Gastrocnemius medialis (tissue), 4 donors: ENCODE data around the gene STK39. TPM values are rescaled to one million over a fixed set of nuclear protein-coding genes. Genes with fewer than 3 reads are reported as not detected.

Experiments
- ATAC-seq, 2 donors: fragments of 150-250 bp; one replicate each; pipeline ENCODE4 v1.9.1; 2016
- DNase-seq, 2 donors: peaks; one replicate each; pipeline ENCODE4 v3.0.0-alpha.2; 2019
- H3K27ac ChIP-seq, 4 donors: fragments of 200-600 bp; sonication (generic); 1 replicate in 1 of 4; 2 replicates in 3 of 4; pipeline ENCODE4 v1.5.1; 2016 to 2018; ENCODE audit warnings: mild to moderate bottlenecking in 2 of 4, moderate library complexity in 1 of 4
- H3K27me3 ChIP-seq, 3 donors: fragments of 200-600 bp; sonication (generic) in 2 of 3; 1 replicate in 1 of 3; 2 replicates in 2 of 3; pipeline versions ENCODE4 v1.5.1 to v1.6.0; 2016 to 2019; ENCODE audit warnings: mild to moderate bottlenecking in 1 of 3, moderate library complexity in 1 of 3
- H3K36me3 ChIP-seq, 2 donors: fragments of 200-600 bp; sonication (generic) in 1 of 2; one replicate each; pipeline ENCODE4 v1.5.1; 2017 to 2018
- H3K4me1 ChIP-seq, 2 donors: fragments of 200-600 bp; sonication (generic) in 1 of 2; one replicate each; pipeline ENCODE4 v1.5.1; 2016 to 2017; ENCODE audit warnings: mild to moderate bottlenecking in 2 of 2
- H3K4me3 ChIP-seq, 4 donors: fragments of 200-600 bp; sonication (generic) in 3 of 4; 1 replicate in 1 of 4; 2 replicates in 3 of 4; pipeline ENCODE4 v1.5.1; 2016 to 2019; ENCODE audit warnings: mild to moderate bottlenecking in 2 of 4
- H3K9me3 ChIP-seq, 3 donors: fragments of 200-600 bp; sonication (generic) in 2 of 3; 1 replicate in 1 of 3; 2 replicates in 2 of 3; pipeline ENCODE4 v1.5.1; 2016 to 2019
- POLR2A ChIP-seq, 2 donors: fragments of 450-650 bp; IDR thresholded peaks; one replicate each; pipeline ENCODE4 v1.6.1; 2017; ENCODE audit warnings: antibody characterized with exemption in 2 of 2, mild to moderate bottlenecking in 2 of 2, moderate library complexity in 2 of 2
- in situ Hi-C, 4 donors: fragments of 200-750 bp; cut with MboI; loops; one replicate each; pipeline versions ENCODE4 v1.15.0 to v1.8.0; 2017; ENCODE audit warnings: low sequenced_read_pairs in 4 of 4
- intact Hi-C: fragments of 100-400 bp; cut with DNase I; formaldehyde crosslinking; loops from one replicate; pipeline ENCODE4 v1.15.1; 2023; ENCODE audit warnings: low total_unique reads
- total RNA-seq, 4 donors: library from RNA; depleted of rRNA; stranded (reverse); fragments of >200 nt; gene quantifications; one replicate each; pipeline versions ENCODE4 v1.1.0 to v1.2.3, GENCODE V29; 2016
- TF ChIP-seq, protein P1 (sequence below), 5 experiments: fragments of 450-650 bp in 3 of 5; fragments of 200-600 bp in 2 of 5; sonication (generic) in 2 of 5; IDR thresholded peaks in 4 of 5; conservative IDR thresholded peaks in 1 of 5; 1 replicate in 4 of 5; 2 replicates in 1 of 5; pipeline ENCODE4 v1.5.1; 2016 to 2019; ENCODE audit warnings: antibody characterized with exemption in 5 of 5, mild to moderate bottlenecking in 3 of 5, moderate library complexity in 3 of 5

Gene STK39
- total RNA-seq, 4 donors from 2014 or later, result 0.66 to 2.9 (median 1.9) TPM

DNA sequence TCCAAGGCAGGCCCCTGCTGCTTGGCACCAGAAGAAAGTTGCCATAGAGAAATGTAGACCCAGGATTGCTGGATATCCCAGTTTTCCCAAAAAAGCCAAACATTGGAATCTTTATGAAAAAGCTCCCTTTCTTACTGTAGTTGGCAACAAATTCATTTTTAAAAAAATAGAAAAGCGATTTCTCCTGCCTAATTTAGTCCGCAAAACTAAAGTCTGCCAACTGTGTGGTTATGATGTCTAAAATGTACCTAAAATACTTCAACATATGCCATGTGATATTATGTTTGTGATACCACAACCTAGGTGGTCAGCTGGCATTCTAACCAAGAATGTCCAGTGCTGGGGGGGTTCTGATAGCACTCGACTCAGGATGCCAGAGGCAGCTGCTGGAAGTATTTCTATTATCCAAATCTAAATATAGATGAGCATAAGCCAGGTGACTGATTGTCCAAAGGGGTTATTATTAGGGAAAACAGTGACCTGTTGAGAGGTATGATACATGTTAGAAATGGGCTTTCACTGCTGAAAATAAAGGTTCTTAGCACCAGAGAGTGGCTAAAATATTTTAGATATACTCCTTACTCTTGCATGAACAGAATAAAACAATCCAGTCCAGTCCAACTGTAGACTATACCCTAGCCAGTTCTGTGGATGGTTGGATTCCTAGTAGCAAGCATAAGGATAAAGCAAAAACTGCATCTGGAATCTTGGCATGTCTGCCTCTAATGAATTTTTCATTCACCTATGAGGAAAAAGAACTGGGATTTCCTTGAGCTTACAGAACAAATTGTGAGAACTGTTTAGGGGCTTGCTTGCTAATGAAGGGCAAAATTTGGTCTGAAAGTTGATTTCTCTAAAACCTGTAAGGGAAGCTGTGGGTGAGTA, 101.7 kb downstream of the STK39 start:
- H3K4me1 ChIP-seq, result peaks cover 0 to 3% of the 10 kb centered on the region in 2 donors
- intact Hi-C loops, result no loop called here
- H3K9me3 ChIP-seq, result no peaks in the 10 kb centered on the region
- no peaks in the 10 kb centered on the region for H3K27me3 ChIP-seq
- ATAC-seq (no peak), DNase-seq (no peak)
- no peak for TF ChIP-seq POLR2A (IDR thresholded peaks at IDR 0.05)
- TF ChIP-seq, protein P1, sequence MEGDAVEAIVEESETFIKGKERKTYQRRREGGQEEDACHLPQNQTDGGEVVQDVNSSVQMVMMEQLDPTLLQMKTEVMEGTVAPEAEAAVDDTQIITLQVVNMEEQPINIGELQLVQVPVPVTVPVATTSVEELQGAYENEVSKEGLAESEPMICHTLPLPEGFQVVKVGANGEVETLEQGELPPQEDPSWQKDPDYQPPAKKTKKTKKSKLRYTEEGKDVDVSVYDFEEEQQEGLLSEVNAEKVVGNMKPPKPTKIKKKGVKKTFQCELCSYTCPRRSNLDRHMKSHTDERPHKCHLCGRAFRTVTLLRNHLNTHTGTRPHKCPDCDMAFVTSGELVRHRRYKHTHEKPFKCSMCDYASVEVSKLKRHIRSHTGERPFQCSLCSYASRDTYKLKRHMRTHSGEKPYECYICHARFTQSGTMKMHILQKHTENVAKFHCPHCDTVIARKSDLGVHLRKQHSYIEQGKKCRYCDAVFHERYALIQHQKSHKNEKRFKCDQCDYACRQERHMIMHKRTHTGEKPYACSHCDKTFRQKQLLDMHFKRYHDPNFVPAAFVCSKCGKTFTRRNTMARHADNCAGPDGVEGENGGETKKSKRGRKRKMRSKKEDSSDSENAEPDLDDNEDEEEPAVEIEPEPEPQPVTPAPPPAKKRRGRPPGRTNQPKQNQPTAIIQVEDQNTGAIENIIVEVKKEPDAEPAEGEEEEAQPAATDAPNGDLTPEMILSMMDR (IDR thresholded peaks at IDR 0.05 in 4 of 5, conservative IDR thresholded peaks at IDR 0.05 in 1 of 5), result no peak
- in situ Hi-C loops, result no loop called here
- no peak overlapping the region for H3K4me3 ChIP-seq
- H3K36me3 ChIP-seq, result no peaks in the 10 kb centered on the region
- H3K27ac ChIP-seq, result no peak overlapping the region

DNA sequence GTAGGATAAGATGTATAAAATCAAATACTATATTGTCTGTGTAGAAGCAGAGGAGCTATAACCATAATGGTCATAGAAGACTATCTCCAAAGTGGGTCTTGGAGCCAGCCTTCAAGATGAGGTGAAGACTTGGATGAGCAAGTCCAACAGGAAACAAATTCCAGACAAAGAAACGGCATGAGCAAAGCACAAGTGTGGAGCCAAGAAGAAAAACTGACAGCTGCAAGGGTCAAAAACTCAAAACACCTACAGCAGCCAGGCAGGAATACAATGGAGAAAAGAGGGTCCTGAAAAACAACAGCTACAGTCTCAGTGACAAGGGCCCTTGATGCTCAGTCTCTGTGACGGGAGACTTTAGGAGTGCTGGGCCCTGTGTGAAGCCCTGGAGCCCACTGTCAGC, 102.4 kb downstream of the STK39 start:
- Histone ChIP-seq H3K4me1 (peaks cover 0 to 8% of the 10 kb centered on the region in 2 donors), H3K9me3 (no peaks in the 10 kb centered on the region), H3K27ac (no peak overlapping the region), H3K36me3 (no peaks in the 10 kb centered on the region), H3K27me3 (no peaks in the 10 kb centered on the region), H3K4me3 (no peak overlapping the region)
- TF ChIP-seq, protein P1 (IDR thresholded peaks at IDR 0.05 in 4 of 5, conservative IDR thresholded peaks at IDR 0.05 in 1 of 5), result no peak
- TF ChIP-seq POLR2A (IDR thresholded peaks at IDR 0.05), result no peak
- in situ Hi-C loops, result no loop called here
- DNase-seq (no peak), ATAC-seq (no peak)
- intact Hi-C loops, result no loop called here

DNA sequence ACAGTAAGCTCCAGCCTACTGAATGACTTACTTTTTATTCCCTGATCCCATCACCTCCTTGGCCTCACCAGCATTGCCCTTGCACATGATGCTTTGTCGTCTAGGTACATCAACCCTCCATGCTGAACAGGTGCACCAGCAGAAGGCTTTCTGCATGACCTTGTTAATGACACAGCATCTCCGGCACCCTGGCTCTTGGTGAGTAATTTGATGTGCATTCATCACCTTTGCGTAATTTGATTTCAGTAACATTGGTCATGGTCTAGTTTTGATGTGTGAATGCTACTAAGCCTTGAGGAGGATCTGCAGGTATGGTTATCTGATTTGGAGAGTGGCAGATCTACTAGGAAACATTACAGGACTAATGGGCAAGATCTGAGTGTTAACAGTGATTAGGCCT, 103.6 kb downstream of the STK39 start:
- Histone ChIP-seq H3K9me3 (no peaks in the 10 kb centered on the region), H3K36me3 (no peaks in the 10 kb centered on the region), H3K27me3 (no peaks in the 10 kb centered on the region), H3K27ac (no peak overlapping the region), H3K4me1 (peaks cover 0 to 8% of the 10 kb centered on the region in 2 donors), H3K4me3 (no peak overlapping the region)
- in situ Hi-C loops, result no loop called here
- DNase-seq, result no peak
- no peak for TF ChIP-seq POLR2A (IDR thresholded peaks at IDR 0.05)
- TF ChIP-seq, protein P1 (IDR thresholded peaks at IDR 0.05 in 4 of 5, conservative IDR thresholded peaks at IDR 0.05 in 1 of 5), result no peak
- intact Hi-C loops, result no loop called here
- ATAC-seq, result no peak

DNA sequence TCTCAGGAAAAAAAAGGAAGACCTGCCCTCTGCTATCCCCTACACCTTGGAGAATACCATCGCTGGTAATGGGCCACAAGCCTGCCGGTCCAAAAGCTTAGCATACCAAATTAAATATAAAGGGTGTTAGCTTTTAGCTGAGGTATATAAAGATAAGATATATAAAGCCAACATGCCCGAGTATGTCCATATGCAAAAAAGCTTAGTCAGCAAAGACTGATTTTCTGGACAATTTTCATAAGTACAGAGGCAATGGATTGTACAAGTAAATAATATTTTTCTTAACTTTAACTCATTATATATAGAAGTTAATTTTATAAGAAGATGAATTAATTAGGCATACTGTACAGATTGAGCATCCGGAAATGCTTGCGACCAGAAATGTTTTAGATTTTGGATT, 106.5 kb downstream of the STK39 start:
- no peaks in the 10 kb centered on the region for H3K9me3 ChIP-seq
- H3K36me3 ChIP-seq, result no peaks in the 10 kb centered on the region
- no peaks in the 10 kb centered on the region for H3K27me3 ChIP-seq
- H3K27ac ChIP-seq, result peak overlapping the region in 1 of 4 donors; percentile 55
- H3K4me3 ChIP-seq, result no peak overlapping the region
- peaks cover 0 to 16% of the 10 kb centered on the region in 2 donors for H3K4me1 ChIP-seq
- TF ChIP-seq, protein P1 (IDR thresholded peaks at IDR 0.05 in 4 of 5, conservative IDR thresholded peaks at IDR 0.05 in 1 of 5), result no peak
- no peak for TF ChIP-seq POLR2A (IDR thresholded peaks at IDR 0.05)
- ATAC-seq (no peak), DNase-seq (no peak)
- in situ Hi-C loops (no loop called here), intact Hi-C loops (no loop called here)
